ENCODE measurements around the gene TMEM269.

TMEM269 gene

DNA sequence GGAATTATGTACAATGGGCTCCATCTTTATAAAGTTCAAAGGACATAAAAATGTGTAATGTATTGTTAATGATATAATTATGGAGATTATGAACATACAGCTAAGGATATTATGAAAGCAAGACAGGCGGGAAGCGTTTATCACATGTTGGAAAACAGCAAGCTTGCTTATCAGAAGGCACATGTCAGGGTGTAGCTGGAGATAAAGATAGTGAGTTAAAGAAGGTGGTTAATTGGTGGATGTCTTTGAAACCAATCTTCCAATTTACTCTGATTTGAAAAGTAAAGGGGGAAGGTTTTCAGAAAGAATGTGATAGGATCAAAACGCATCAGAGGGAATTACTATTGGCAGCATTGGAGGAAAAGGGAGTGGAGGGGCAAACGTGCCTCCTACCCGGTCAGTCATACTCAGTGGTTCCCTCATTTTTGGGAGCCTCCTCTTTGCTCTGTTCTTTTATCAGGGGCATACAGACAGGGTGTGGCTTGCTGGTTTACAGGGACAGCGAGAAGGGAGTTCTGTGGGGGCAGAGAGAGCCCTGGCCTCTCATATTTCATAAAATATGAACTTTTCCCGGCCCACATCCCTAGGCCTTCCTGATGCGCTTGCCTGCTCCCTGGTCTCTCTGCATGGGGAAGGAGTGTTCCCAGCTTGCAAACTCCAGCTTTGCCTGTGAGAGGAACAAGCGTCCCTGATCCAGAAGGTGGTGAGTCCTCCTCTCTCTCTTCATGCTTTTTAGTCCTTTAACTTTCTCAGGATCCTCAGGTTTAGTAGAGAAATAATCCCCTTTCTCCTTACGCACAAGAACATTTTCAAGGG is 40.5 kb downstream of the TMEM269 start:
- no peak for DNase-seq

DNA sequence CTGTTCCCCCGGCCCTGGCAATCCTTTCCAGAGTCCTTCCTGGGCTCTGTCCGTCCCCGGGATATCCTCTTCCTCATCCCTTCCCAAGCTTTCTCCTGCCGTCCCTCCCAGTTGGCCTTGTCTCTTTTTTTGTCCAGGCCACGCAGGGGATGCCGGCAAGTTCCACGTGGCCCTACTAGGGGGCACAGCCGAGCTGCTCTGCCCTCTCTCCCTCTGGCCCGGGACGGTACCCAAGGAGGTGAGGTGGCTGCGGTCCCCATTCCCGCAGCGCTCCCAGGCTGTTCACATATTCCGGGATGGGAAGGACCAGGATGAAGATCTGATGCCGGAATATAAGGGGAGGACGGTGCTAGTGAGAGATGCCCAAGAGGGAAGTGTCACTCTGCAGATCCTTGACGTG is 45.8 kb downstream of the TMEM269 start:
- no peak for DNase-seq

DNA sequence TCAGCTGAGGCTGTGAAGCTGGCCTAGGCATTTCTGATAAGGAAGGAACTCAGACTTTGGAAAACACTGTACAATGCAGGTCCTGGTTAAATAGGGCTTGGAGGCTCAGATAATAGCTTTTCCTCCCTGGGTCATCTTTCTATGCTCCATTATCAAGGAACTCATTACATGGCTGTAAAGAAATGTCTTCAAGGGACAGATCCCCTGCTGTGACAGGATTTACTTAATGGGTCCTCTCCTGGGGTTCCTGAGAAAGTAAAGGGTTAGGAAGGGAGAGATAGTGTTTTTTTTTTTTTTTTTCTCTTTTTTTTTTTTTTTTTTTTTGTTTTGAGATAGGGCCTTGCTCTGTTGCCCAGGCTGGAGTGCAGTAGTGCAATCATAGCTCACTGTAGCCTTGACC is 46.5 kb downstream of the TMEM269 start:
- DNase-seq, result no peak

DNA sequence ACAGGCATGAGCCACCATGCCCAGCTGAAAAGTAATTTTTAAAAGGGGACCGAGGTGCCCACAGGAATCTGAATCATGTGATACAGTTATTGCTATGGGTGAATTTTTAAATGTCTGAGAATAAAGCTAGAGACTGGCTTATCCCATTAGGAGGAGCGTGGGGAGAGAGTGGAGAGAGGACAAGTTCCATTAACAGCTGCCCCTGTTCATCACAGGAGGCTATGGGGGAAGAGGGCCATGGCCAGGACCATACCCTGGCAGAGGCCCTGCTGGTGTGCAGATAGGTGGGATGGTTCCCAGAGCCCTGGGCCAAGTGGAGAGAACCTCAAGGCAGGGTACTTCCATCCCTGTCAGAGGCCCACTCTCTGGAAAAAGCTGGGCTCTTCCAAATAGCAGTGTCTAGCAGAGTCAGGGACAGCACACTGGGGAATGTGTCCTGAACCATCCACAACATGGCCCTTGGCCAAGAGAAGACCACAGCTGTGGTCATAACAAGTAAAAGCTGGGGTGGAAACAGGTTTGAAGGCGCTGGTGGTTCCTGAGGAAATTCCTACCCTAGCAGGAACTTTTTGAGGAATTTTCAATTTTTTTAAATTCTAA is 48.0 kb downstream of the TMEM269 start:
- no peak for DNase-seq

DNA sequence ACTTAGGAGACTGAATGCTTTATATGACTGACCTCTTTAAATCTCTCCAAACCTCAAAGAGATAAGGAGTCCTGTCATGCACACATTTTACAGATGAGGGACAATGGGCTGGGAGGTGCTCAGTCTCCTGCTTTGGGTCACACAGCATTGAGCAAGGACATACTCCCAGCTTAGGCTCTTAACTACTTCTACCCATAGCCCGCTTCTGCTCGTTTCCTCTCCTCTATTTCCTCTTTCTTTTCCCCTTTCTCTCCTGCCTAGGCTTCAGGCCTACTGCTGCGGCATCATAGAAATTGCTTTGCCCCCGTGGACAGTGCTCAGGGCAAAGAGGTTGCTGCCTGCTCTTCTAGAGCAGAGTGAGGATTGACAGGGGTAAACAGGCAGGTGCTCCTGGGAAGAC is 49.2 kb downstream of the TMEM269 start:
- DNase-seq, result no peak

DNA sequence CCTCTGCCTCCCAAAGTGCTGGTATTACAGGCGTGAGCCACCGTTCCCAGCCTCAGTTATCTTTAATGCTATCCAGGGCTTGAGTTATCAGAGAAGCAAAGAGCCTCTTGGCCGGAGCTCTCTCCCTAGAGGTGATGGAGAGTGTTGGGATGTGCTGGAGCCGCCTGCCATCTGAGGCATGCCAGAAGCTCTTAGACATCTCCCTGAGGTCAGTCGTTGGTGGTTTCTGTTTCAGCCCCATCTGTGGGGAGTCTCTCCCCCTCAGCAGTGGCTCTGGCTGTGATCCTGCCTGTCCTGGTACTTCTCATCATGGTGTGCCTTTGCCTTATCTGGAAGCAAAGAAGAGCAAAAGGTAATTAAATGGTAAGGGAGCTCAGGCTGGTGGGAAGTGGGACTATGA is 50.0 kb downstream of the TMEM269 start:
- DNase-seq, result no peak

DNA sequence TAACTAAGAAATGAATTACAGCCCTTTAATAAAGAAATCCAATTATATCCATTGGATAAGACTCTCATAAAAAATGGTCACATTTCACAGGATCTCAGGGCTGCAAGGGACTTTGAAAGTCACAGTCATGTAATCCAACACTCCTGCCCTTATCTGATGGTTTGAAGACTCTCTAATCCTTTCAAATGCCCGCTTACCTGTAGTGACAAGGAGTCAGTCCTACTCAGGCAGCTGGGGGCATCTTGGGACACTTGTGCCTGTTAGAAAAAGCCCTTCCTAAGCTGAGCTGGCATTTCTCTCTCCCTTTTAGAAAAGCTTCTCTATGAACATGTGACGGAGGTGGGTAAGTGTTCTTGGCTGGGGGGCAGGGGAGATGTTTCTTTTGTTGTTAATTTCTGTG is 50.6 kb downstream of the TMEM269 start:
- DNase-seq, result no peak

DNA sequence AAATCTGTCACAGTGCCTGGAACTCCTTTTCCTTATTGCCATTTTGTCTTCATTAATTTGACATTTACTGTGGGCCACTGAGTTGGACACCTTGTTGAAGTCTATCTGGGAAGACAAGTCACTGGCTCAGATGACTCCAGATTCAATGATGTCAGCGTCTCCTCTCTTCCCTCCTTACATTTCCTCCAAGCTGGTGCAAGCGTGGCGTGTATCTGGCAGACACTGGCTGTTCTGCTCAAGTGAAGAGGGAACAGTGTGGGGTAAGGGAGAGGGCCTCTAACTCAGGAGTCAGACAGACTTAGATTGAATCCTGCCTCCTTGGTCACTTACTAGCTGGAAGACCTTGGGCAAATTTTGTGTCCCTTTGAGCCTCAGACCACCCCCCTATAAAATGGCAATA is 52.9 kb downstream of the TMEM269 start:
- DNase-seq, result no peak

DNA sequence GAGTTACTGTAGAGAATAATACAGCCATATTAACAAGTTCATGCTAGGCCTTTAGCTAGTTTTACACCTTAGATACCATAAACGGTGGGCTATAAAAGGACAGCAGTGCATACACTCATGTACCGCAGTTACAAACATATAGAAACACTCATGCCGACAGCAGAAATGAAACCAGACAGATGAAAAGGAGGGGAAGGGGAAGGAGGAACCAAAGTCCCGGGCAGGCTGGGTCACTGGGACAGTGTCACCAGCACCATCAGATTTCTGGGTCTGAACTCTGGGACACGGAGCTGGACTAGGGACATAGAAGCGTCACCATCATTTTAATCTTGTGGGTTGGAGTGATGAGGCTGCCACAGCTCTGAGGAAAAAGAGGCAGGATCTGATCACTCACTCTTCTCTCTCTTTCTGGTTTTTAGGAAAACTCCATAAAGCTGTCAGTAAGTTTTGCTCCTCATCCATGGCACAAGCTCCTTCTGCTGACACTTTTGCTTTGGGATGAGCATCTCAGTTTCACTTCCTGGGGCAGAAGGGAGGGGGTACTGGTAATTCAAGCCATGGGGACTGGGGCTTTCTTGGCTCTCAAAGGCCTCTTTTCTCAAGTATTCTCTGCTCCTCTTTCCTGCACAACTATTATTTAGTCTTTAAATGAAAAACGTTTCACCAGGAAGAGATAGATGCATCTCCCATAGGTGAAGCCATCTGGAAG is 53.8 kb downstream of the TMEM269 start:
- DNase-seq, result no peak

DNA sequence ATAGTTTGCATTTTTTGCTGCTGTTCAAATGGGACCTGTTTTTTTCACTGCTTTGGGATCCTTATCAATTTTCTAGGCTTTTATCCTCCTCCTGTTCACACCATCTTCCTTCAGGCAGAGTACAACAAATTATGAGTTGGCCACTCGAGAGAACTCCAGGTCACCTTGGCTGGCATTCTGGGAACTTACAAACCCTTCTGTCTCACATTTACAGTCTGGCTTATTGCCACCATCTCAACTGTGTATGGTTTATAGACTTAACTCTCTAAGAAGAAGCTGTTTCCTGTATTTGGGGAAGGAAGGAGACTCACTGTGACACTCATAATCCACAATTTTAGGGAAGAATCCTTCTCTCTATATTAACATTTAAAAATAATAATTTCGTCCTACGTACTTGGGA is 56.2 kb downstream of the TMEM269 start:
- no peak for DNase-seq

DNA sequence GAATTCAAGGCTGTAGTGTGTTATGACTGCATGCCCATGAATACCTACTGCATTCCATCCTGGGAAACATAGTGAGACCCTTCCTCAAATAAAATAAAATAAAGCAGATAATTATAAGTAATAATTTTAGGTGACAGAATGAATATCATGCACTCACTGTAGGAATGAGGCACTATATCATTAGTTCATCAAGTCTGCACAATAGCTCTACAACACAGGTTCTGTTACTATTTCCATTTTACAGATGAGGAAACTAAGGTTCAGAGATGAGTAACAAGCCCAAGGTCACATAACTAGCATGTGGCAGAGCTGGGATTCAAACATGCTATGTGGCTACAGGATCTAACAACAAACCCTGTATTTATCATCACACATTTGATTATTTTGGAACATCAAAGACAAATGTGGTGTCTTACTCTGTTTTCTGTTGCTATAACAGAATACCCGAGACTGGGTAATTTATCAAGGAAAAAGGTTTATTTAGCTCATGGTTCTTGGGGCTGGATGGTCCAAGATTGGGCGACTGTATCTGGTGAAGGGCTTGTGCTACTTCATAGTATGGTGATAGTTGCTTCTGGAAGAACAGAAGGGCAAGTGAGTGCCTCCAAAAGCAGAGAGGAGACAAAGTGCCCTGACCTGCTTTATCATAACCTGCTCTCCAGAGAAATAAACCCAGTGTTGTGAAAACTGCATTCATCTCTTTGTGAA is 56.8 kb downstream of the TMEM269 start:
- DNase-seq, result no peak

DNA sequence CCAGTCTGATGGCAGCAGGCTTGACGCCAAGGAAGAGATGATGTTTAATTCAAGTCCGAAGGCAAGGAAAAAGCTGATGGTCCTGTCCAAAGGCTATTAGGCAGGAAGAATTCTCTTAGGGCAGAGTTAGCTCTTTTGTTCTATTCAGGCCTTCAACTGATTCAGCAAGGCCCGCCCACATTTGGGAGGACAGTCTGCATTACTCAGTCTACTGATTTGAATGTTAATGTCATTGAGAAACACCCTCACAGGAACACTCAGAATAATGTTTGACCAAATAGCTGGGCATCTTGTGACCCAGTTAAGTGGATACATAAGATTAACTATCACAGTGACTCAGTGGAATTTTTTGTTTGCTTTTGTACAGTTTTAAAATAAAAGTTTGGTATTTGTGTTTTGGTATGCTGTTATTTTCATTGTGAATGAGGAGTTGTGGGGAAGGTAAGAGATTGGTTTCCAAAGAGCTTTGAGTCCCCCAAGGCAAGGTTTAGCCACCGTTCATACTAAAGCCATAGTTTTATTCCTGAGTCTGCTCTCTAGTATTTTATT is 59.9 kb downstream of the TMEM269 start:
- DNase-seq, result no peak

DNA sequence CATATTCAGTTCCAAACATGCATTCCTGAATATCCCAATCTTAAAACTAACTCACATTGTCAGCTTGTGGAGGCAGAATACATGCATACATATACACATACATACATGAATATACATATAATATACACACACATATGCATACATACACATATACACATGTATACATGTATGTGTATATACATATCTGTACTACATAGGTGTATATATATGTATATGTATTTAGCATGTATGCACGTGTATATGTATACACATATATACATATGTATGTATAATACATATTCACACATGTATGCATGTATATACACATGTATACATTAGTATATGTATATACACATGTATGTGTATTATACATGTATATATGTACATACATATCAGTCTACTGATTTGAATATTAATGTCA is 60.4 kb downstream of the TMEM269 start:
- no peak for DNase-seq

DNA sequence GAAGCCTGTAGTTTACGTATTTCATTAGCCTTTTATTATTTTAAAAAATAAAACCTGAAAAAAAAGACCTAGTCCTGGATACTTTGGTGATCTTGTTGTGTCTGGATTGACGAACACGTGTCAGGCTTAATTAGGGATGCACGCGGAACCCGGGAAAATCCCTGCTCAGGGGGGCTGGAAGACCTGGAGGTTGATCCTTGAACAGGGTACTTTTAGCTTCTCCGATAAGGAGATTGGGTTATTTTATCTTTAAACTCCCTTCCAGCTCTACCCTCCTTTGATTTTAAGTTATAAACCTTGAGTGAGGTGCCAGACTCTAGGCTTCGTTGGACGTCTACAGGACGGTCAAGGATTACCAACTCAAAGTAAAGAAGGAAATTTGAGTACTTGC is 61.1 kb downstream of the TMEM269 start:
- no peak for DNase-seq

DNA sequence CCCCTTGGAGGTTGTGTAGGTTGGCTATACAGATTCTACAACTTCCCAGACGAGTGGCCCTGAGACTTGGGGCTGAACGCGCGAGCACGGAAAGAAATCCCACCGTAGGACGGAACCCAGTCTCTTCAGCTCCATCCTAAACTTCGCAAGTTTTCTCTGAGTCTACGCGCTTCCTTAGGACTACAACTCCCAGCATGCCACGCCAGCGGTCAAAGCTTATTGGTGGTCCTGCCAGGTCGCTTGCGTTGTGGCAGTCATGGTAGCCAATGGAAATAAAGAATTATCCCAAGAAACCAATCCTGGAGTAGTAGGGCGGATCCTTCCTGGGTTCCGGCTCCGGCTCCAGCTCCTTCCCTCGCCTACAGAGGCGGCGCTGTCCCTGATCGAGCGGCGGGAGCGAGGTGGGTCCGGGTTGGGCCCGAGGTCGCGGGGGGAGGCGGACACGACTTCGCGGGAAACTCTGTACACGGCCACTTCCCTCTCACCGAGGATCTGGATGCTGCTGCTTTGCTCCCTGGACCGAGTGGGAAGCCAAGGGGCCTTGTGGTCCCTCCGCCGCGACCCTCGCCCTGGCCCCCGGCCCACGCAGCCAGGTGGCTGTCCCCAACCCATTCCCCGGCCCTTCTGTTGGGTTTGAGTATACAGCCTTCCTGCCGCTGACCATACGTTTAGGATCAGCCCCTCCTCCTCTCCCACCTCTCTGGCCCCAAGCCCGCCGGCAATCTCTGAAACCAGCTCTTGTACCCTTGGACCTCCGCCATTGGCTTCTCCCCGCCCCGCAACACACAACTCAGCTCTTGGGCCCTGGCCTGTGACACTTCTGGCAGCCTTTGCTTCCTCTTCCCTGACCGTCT is 61.7 kb downstream of the TMEM269 start, which contains the start of gene ZNF691:
Gene ZNF691 (plus strand): TSS at position 357 of the 854 bp plus-strand sequence. CDS start 3,046 bp downstream, outside the sequence.
- DNase-seq, result peak; percentile 76

DNA sequence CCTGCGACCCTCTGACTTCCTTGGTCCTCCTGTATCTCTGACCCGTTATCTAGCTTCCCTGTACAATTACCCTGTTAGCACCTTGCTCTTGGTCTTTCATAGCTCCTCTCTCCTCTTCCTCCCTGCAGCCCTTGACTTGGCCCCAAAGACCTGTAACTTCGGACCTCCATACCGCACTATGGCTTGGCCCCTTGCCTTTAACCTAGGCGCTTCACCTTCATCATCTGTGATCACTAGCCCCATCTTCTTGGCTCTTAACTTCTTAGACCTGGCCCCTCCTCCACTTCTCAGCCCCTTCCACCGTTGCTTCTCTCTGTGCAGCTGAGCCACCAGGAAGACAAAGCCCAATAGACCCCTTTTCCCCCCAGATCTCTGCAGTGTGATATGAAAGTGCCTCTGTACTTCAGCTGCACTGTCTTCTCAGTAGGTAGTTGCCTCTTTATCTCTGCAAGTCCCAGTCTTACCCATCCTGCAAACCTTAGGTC is 62.4 kb downstream of the TMEM269 start:
- no peak for DNase-seq

DNA sequence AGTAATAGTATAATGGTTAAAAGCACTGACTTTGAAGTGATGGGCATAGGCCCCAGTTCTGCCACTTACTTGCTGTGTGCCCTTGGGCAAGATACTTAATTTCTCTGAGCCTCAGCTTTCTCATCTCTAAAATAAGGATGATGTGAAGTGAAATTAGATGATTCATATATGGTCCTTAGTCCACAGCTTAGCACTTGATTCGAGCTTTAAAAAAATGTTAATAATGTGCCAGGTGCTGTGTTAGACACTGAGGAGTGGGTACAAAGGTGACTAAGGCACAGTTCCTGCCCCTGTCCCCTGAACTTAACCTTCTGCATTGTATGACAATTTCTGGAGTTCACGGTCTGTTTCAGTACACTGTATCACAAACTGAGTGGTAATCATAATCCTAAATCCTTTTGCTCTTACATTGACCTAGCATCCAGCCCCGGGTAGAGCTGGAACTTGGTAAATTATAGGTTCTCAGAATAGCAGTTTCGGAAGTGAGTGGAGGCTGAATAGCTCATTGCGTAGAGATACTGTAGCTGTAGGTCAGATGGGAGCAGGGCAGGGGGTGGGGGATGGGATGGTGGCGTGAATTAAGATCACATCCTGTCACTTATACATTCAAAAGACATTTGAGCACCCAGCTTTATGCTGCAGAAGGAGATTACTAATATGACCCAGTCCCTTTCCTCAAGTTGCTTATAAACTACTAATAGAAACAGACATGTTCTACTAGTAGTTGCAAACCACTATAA is 63.1 kb downstream of the TMEM269 start:
- DNase-seq, result no peak

DNA sequence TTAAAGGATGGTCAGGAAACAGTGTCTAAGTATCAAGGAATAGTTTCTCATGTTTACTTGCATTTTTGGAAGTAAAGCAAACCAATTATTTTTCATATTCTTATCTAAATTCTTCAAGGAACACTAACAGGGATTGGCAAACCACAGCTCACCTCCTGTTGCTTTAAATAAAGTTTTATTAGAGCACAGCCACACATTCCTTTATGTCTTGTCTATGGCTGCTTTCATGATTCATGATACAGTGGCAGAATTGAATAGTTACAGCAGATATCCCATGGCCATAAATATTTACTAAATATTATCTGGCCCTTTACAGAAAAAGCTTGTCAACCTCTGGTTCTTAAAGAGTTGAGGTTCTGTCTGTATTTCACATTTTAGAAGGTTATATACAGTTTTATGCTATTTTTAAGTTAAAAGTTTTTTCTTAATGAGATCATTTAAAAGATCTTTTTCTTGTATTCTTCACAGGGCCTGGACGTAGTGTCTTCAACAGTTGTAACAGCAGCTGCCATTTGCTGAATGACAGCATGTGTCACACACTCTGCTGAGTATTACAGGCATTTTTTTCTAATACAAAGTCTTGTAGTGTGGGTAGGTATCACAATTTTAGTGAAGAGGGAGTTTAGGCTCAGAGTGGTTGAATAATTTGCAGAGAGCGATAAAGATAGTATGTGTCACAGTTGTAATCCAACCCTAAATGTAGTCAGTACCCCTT is 64.2 kb downstream of the TMEM269 start:
- no peak for DNase-seq

DNA sequence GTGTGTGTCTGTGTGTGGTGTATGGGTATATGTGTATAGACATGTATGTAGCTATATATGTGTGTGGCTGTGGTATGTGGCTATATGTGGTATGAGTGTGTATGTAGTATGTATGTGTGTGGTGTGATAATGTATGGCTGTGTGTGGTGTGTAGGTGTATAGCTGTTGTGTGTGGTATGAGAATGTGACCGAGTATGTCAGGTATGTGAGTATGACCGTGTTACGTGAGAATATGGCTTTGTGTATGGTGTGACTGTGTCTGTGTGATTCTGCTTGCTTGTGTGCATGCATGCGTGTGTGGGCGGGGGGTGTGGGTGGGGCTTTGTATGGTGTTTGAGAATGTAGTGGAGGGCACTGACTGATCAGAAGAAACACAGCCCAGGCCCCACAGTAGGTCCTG is 65.2 kb downstream of the TMEM269 start:
- no peak for DNase-seq

Measured in activated T-cell treated with anti-CD3 and anti-CD28 coated beads for 4 hours (primary cell).